ENCODE data around the gene ABHD2. TPM values are rescaled to one million over a fixed set of nuclear protein-coding genes. Genes with fewer than 3 reads are reported as not detected.

ABHD2 gene
- total RNA-seq, 1 experiment from 2014 or later: 25.7 TPM

GRCh38 chr15:89164712-89165211 is 76.5 kb downstream of the ABHD2 start:
- DNase-seq (ENCODE audit: low spot score): no peak

- DNase-seq (ENCODE audit: low spot score): no peak
These were observed 77.4 kb downstream of the ABHD2 start for GRCh38 chr15:89165677-89166076.

GRCh38 chr15:89167267-89168176 is 79.3 kb downstream of the ABHD2 start:
- peak; percentile 87 for DNase-seq (ENCODE audit: low spot score)

GRCh38 chr15:89168316-89168833 is 80.1 kb downstream of the ABHD2 start:
- no peak for DNase-seq (ENCODE audit: low spot score)

GRCh38 chr15:89170364-89170763 is 82.1 kb downstream of the ABHD2 start:
- no peak for DNase-seq (ENCODE audit: low spot score)

- DNase-seq (ENCODE audit: low spot score): peak; percentile 38
These were observed 83.1 kb downstream of the ABHD2 start for GRCh38 chr15:89171136-89172072.

GRCh38 chr15:89172921-89173320 is 84.7 kb downstream of the ABHD2 start:
- no peak for DNase-seq (ENCODE audit: low spot score)

GRCh38 chr15:89174476-89174875 is 86.2 kb downstream of the ABHD2 start:
- no peak for DNase-seq (ENCODE audit: low spot score)

GRCh38 chr15:89175617-89176191 is 87.4 kb downstream of the ABHD2 start:
- DNase-seq (ENCODE audit: low spot score): no peak

GRCh38 chr15:89177116-89177515 is 88.9 kb downstream of the ABHD2 start:
- DNase-seq (ENCODE audit: low spot score): no peak

- DNase-seq (ENCODE audit: low spot score): peak; percentile 34
These were observed 89.5 kb downstream of the ABHD2 start for GRCh38 chr15:89177633-89178306.

GRCh38 chr15:89178307-89178977 is 90.2 kb downstream of the ABHD2 start:
- no peak for DNase-seq (ENCODE audit: low spot score)

GRCh38 chr15:89179966-89180875 is 92.0 kb downstream of the ABHD2 start:
- peak; percentile 37 for DNase-seq (ENCODE audit: low spot score)

GRCh38 chr15:89184357-89184756 is 96.1 kb downstream of the ABHD2 start:
- no peak for DNase-seq (ENCODE audit: low spot score)

GRCh38 chr15:89184886-89185526 is 96.8 kb downstream of the ABHD2 start:
- no peak for DNase-seq (ENCODE audit: low spot score)

GRCh38 chr15:89186803-89187202 is 98.5 kb downstream of the ABHD2 start:
- DNase-seq (ENCODE audit: low spot score): no peak

GRCh38 chr15:89187301-89187985 is 99.2 kb downstream of the ABHD2 start:
- no peak for DNase-seq (ENCODE audit: low spot score)

- DNase-seq (ENCODE audit: low spot score): no peak
These were observed 99.8 kb downstream of the ABHD2 start for GRCh38 chr15:89187986-89188514.
